CD14-positive monocyte (primary cell): ENCODE results near the gene KDM7A. TPM values are rescaled to one million over a fixed set of nuclear protein-coding genes. Genes with fewer than 3 reads are reported as not detected.
"Not testable (repeated sequence)": the region's sequence is repeated elsewhere in the genome, so short reads cannot be mapped to it uniquely, and the experiment has no call there.

Experiments
- DNase-seq, 3 donors: peaks; one replicate each; pipeline ENCODE4 v3.0.0-alpha.2; 2011 to 2022
- H2AFZ ChIP-seq: 2 replicates; pipeline ENCODE4 v1.6.0; 2012; ENCODE audit warnings: mild to moderate bottlenecking, low read depth, low read length, inconsistent platforms; ENCODE audit not compliant: insufficient read depth, poor library complexity, severe bottlenecking
- H3K27ac ChIP-seq, 2 donors: 1 replicate in 1 of 2; 2 replicates in 1 of 2; pipeline ENCODE4 v1.5.1; 2012 to 2013; ENCODE audit warnings: low read length in 2 of 2, control low read depth in 1 of 2, inconsistent platforms in 1 of 2, low read depth in 1 of 2, mild to moderate bottlenecking in 1 of 2
- H3K27me3 ChIP-seq, 2 donors: one replicate each; pipeline versions ENCODE4 v1.6.0 to v1.6.1; 2011 to 2013; ENCODE audit warnings: low read length in 2 of 2; ENCODE audit not compliant: control insufficient read depth in 2 of 2, insufficient read depth in 2 of 2
- H3K36me3 ChIP-seq, 2 donors: replicated peaks in 1 of 2; 1 replicate in 1 of 2; 2 replicates in 1 of 2; pipeline versions ENCODE4 v1.5.1 to v1.6.1; 2012 to 2013; ENCODE audit warnings: low read length in 2 of 2, control low read depth in 1 of 2, inconsistent platforms in 1 of 2, mild to moderate bottlenecking in 1 of 2; ENCODE audit not compliant: insufficient read depth in 2 of 2, control insufficient read depth in 1 of 2
- H3K4me1 ChIP-seq, 2 donors: 1 replicate in 1 of 2; 2 replicates in 1 of 2; pipeline versions ENCODE4 v1.5.1 to v1.6.1; 2012 to 2013; ENCODE audit warnings: low read length in 2 of 2, control low read depth in 1 of 2, inconsistent platforms in 1 of 2, mild to moderate bottlenecking in 1 of 2, moderate library complexity in 1 of 2; ENCODE audit not compliant: insufficient read depth in 2 of 2, control insufficient read depth in 1 of 2
- H3K4me2 ChIP-seq: replicated peaks from 2 replicates; pipeline ENCODE3; 2012; ENCODE audit warnings: low read length, moderate library complexity, mild to moderate bottlenecking; ENCODE audit not compliant: poor library complexity, severe bottlenecking; ENCODE audit errors: extremely low read depth
- H3K4me3 ChIP-seq, 3 experiments: fragments of 200-600 bp in 1 of 3; sonication (generic) in 1 of 3; replicated peaks in 1 of 3; 1 replicate in 2 of 3; 2 replicates in 1 of 3; pipeline ENCODE4 v1.5.1; 2011 to 2013; ENCODE audit warnings: low read length in 3 of 3, mild to moderate bottlenecking in 3 of 3, control low read depth in 2 of 3, low read depth in 2 of 3, inconsistent platforms in 1 of 3, moderate library complexity in 1 of 3
- H3K79me2 ChIP-seq: 2 replicates; pipeline ENCODE4 v1.6.0; 2012; ENCODE audit warnings: mild to moderate bottlenecking, control low read depth, inconsistent platforms, low read length, moderate library complexity; ENCODE audit not compliant: insufficient read depth
- H3K9ac ChIP-seq: 2 replicates; pipeline ENCODE4 v1.6.0; 2017; ENCODE audit warnings: low read length, mild to moderate bottlenecking; ENCODE audit not compliant: insufficient read depth, poor library complexity, severe bottlenecking
- H3K9me3 ChIP-seq, 2 donors: replicated peaks in 1 of 2; 1 replicate in 1 of 2; 2 replicates in 1 of 2; pipeline versions ENCODE4 v1.5.1 to v1.6.1; 2012 to 2013; ENCODE audit warnings: low read length in 2 of 2, control low read depth in 1 of 2; ENCODE audit not compliant: control insufficient read depth in 1 of 2, insufficient read depth in 1 of 2
- H4K20me1 ChIP-seq: 2 replicates; pipeline ENCODE4 v1.6.0; 2012; ENCODE audit warnings: mild to moderate bottlenecking, low read length, control low read depth, moderate library complexity; ENCODE audit not compliant: insufficient read depth
- H3K27ac Mint-ChIP-seq, 7 donors: one replicate each; pipeline ENCODE4 v1.8.0; 2020; ENCODE audit warnings: mild to moderate bottlenecking in 7 of 7, mixed read lengths in 7 of 7, moderate library complexity in 6 of 7, inconsistent platforms in 2 of 7
- H3K27me3 Mint-ChIP-seq, 3 donors: one replicate each; pipeline ENCODE4 v1.8.0; 2021 to 2022; ENCODE audit warnings: low read depth in 3 of 3, mild to moderate bottlenecking in 3 of 3, mixed read lengths in 3 of 3, moderate library complexity in 3 of 3, inconsistent platforms in 1 of 3
- H3K36me3 Mint-ChIP-seq, 2 donors: one replicate each; pipeline ENCODE4 v1.8.0; 2020; ENCODE audit warnings: mixed read lengths in 2 of 2, inconsistent platforms in 1 of 2, mild to moderate bottlenecking in 1 of 2
- H3K4me1 Mint-ChIP-seq: one replicate; pipeline ENCODE4 v1.8.0; 2020; ENCODE audit warnings: mild to moderate bottlenecking, mixed read lengths
- H3K4me3 Mint-ChIP-seq, 2 donors: one replicate each; pipeline ENCODE4 v1.8.0; 2020; ENCODE audit warnings: mild to moderate bottlenecking in 2 of 2, mixed read lengths in 2 of 2, moderate library complexity in 1 of 2
- H3K9me3 Mint-ChIP-seq, 7 donors: one replicate each; pipeline ENCODE4 v1.8.0; 2020 to 2022; ENCODE audit warnings: mixed read lengths in 7 of 7, mild to moderate bottlenecking in 6 of 7, moderate library complexity in 6 of 7, inconsistent platforms in 2 of 7
- WGBS: methylation state at CpG from one replicate; pipeline ENCODE4 v1.1.5; 2013; ENCODE audit warnings: missing lambda C conversion rate; ENCODE audit not compliant: insufficient coverage; 5-methylcytosine and 5-hydroxymethylcytosine counted together
- intact Hi-C, 2 donors: fragments of 100-400 bp; cut with micrococcal nuclease; formaldehyde crosslinking; loops; one replicate each; pipeline versions ENCODE4 v1.15.0 to v1.15.1; 2023
- polyA plus RNA-seq, 3 donors: library from polyadenylated mRNA; depleted of rRNA in 1 of 3; unstranded in 2 of 3; stranded (reverse) in 1 of 3; fragments of 300-500 nt in 2 of 3; fragments of >200 nt in 1 of 3; fragmentation: Illumina TruSeq in 2 of 3; gene quantifications; 1 replicate in 2 of 3; 2 replicates in 1 of 3; pipeline ENCODE4 v1.2.3, GENCODE V29; 2012 to 2021
- TF ChIP-seq, protein P1 (sequence below): fragments of 200-600 bp; IDR thresholded peaks from one replicate; pipeline ENCODE4 v1.8.0; 2022; ENCODE audit warnings: antibody characterized with exemption, mild to moderate bottlenecking

Gene KDM7A
- polyA plus RNA-seq, 3 donors, result 4.9 to 37.9 (median 7.9) TPM

DNA sequence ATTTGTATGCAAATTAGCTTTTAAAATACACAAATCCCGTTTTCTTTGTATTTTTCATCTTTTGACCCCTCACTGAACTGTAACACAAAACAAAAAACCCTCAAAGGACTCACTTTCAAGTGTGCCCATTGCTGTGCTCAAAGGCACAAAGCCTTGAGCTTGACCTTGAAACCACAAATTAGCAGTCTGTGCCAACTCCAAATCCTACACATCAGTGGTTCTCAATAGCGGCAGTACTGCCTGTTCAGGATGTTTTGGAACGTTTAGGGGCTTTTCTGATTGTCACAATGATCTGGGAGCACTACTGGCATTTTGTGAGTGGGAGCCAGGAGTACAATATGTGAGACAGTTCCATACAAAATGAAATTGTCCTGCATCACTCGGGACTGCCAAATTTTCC, 55.5 kb downstream of the KDM7A start:
- Histone ChIP-seq H3K36me3 (peaks cover 89 to 97% of the 10 kb centered on the region in 2 donors), H3K9me3 (no peaks in the 10 kb centered on the region), H3K9ac (no peak overlapping the region), H4K20me1 (peaks cover 99% of the 10 kb centered on the region), H3K27ac (no peak overlapping the region), H3K27me3 (no peaks in the 10 kb centered on the region), H2AFZ (no peak overlapping the region), H3K4me2 (no peak overlapping the region), H3K79me2 (no peaks in the 10 kb centered on the region), H3K4me1 (no peaks in the 10 kb centered on the region), H3K4me3 (no peak overlapping the region)
- WGBS, result 43% methylated on average over 2 of the region's 4 CpGs
- no peak overlapping the region for H3K4me3 Mint-ChIP-seq
- H3K27me3 Mint-ChIP-seq, result no peaks in the 10 kb centered on the region
- H3K4me1 Mint-ChIP-seq, result no peaks in the 10 kb centered on the region
- H3K36me3 Mint-ChIP-seq, result peaks cover 80 to 93% of the 10 kb centered on the region in 2 donors
- DNase-seq, result no peak
- H3K9me3 Mint-ChIP-seq, result no peaks in the 10 kb centered on the region
- H3K27ac Mint-ChIP-seq, result no peak overlapping the region
- intact Hi-C loops, result no loop called here
- TF ChIP-seq, protein P1, sequence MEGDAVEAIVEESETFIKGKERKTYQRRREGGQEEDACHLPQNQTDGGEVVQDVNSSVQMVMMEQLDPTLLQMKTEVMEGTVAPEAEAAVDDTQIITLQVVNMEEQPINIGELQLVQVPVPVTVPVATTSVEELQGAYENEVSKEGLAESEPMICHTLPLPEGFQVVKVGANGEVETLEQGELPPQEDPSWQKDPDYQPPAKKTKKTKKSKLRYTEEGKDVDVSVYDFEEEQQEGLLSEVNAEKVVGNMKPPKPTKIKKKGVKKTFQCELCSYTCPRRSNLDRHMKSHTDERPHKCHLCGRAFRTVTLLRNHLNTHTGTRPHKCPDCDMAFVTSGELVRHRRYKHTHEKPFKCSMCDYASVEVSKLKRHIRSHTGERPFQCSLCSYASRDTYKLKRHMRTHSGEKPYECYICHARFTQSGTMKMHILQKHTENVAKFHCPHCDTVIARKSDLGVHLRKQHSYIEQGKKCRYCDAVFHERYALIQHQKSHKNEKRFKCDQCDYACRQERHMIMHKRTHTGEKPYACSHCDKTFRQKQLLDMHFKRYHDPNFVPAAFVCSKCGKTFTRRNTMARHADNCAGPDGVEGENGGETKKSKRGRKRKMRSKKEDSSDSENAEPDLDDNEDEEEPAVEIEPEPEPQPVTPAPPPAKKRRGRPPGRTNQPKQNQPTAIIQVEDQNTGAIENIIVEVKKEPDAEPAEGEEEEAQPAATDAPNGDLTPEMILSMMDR, result no peak

DNA sequence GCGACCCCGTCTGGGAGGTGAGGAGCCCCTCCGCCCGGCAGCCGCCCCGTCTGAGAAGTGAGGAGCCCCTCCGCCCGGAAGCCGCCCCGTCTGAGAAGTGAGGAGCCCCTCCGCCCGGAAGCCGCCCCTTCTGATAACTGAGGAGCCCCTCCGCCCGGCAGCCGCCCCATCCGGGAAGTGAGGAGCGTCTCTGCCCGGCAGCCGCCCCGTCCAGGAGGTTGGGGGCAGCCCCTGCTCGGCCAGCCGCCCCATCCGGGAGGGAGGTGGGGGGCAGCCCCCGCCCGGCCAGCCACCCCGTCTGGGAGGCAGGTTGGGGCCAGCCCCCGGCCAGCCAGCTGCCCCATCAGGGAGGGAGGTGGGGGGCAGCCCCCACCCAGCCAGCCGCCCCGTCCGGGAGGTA, 62.0 kb downstream of the KDM7A start:
- peaks cover 77 to 92% of the 10 kb centered on the region in 2 donors for H3K36me3 ChIP-seq
- H2AFZ ChIP-seq, H3K27me3 Mint-ChIP-seq, H3K9me3 Mint-ChIP-seq, H3K4me2 ChIP-seq, H3K27me3 ChIP-seq, H3K9me3 ChIP-seq, H3K9ac ChIP-seq, H3K27ac ChIP-seq, intact Hi-C loops, DNase-seq, H3K79me2 ChIP-seq, H3K27ac Mint-ChIP-seq, H3K4me1 Mint-ChIP-seq, H3K4me3 ChIP-seq, H3K4me3 Mint-ChIP-seq, H3K4me1 ChIP-seq: not testable (repeated sequence)
- peaks cover 85% of the 10 kb centered on the region for H4K20me1 ChIP-seq
- peaks cover 82 to 88% of the 10 kb centered on the region in 2 donors for H3K36me3 Mint-ChIP-seq
- 100% methylated on average over 14 of the region's 31 CpGs for WGBS

DNA sequence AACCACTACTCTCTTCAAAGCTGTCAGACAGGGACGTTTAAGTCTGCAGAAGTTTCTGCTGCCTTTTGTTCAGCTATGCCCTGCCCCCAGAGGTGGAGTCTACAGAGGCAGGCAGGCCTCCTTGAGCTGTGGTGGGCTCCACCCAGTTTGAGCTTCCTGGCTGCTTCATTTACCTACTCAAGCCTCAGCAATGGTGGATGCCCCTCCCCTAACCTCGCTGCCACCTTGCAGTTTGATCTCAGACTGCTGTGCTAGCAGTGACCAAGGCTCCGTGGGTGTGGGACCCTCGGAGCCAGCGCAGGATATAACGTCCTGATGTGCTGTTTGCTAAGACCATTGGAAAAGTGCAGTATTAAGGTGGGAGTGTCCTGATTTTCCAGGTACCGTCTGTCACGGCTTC, 68.0 kb downstream of the KDM7A start:
- H3K4me3 ChIP-seq, H3K9ac ChIP-seq, H3K27me3 Mint-ChIP-seq, H3K9me3 ChIP-seq, H3K4me1 ChIP-seq, H3K27ac ChIP-seq, H2AFZ ChIP-seq, H3K79me2 ChIP-seq, DNase-seq, intact Hi-C loops, H3K4me3 Mint-ChIP-seq, H3K27me3 ChIP-seq, H3K4me1 Mint-ChIP-seq, H3K4me2 ChIP-seq, H3K27ac Mint-ChIP-seq: not testable (repeated sequence)
- H3K36me3 ChIP-seq, result peaks cover 53 to 59% of the 10 kb centered on the region in 2 donors
- 100% methylated on average over 2 of the region's 8 CpGs for WGBS
- Mint-ChIP-seq H3K9me3 (peaks cover 0 to 28% (median 6%) of the 10 kb centered on the region in 7 donors), H3K36me3 (peaks cover 85 to 91% of the 10 kb centered on the region in 2 donors)
- H4K20me1 ChIP-seq, result peaks cover 47% of the 10 kb centered on the region
